NCI-H187 treated with DMSO at 0.1 percent for 48 hours (cell line): Measurements from ENCODE around the gene ADAM30.

Source experiments
- DNase-seq: peaks from one replicate; lab custom pipeline; 2025; lab: John Stamatoyannopoulos, UW

ADAM30 gene

DNA sequence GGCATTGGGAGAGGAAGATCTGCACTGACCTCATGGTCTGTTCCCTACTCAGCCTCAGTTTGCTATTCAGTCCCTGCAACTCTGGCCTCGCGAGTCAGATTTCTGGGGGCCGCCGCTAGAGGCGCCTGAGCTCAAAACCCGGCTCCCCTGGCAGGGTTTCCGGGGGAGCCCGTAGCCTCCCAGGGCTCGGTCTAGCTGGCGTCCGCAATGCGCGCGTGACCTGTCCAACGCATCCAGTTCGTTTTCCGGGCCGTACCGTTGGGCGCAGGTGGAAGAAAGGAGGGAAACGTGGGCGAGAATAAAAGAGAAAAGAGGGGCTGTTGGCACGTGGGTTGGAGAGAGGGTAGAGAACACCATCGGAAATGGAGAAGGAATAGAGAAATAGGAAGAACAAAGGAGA is at the start of gene ADAM30:
ADAM30 (minus strand) TSS at position 213 of the 400 bp plus-strand sequence; CDS start at position 34, 179 bp downstream.
- DNase-seq = no peak

DNA sequence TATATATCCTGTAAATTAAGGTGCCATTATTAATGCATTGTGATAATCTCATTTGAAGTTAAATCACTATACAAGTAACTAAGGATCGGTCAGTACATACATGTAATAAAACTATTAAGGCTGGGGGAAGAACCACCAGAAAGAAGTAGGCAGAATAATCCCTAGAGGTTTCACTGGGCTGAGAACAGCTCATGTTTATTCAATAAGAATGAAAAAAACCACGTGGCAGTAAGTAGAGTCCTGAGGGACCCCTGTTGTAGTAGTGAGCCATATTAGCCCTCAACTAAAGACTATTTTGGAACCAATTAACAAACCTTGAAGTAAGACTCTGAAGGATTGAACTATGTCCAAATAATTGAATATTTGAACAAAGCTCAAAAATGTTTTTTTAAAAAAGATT is 46.9 kb upstream of the ADAM30 start:
- DNase-seq = no peak

DNA sequence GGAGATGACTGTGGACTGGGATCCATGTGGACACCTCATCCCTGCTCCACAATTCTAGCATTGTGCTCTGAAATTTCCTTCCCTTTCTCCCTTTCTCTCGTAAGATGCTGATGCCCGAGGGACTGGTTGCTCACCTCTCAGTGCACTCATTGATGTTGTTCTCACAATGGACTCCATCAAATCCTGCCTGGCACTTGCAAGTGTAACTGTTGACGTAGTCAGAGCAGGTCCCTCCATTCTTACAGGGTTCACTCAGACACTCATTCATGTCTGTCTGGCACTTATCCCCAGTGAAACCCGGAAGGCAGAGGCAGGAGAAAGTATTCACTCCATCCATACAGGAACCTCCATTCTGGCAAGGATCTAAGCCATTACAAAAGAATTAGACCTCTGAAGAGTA is 45.1 kb upstream of the ADAM30 start:
- no peak for DNase-seq

DNA sequence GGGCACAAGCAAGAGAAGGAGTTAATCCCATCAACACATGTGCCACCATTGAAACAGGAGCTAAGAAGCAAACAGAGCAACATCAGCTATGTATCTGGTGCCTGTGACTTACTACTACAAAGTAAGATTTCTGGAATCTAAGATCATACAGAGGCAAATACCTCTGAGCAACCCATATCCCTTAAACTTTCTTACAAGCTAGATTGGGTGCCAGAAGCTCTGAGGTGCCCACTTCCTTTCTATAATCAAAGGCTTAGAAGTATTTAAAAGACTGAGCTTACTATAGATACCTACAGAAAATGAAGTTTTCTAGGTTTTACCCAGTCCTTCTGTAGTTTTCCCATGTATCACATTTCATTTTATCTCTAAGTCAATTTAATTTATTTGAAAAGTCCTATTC is 44.4 kb upstream of the ADAM30 start:
- DNase-seq = no peak

DNA sequence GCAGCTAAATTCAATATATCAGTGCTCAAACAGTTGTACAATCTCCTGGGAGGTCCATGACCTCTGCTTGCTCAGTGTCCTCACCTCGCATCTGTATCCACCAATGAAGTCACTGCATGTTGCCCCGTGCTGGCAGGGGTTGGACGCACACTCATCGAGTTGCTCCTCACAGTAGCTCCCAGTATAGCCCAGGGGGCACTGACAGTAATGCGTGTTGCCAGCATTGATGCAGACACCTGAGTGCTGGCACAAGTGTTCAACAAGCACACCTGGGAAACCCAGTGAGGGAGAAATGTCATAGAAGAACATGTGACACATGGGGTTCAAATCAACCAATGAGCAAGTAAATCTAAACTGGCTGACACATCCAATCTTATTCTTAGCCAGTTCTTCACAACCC is 40.9 kb upstream of the ADAM30 start:
- DNase-seq = no peak

DNA sequence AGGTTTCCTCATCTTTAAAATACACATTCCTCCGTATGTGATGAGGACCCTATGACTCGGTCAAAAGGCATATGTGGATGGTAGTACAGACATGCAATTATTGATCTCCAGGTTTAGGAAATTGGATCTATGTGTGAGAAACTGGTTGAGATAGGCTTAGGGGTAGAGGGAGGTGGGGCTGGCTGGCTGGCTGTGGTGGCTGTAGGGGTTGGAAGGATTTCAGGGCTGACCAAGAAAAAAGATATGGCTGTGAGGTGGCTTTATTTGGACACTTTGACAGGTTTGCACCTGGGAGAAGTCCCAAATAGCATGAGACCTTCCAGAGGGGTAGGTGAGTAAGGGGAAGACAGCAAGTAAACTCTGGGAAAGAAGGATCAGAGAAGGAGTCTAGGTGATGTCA is 39.6 kb upstream of the ADAM30 start:
- DNase-seq = no peak

DNA sequence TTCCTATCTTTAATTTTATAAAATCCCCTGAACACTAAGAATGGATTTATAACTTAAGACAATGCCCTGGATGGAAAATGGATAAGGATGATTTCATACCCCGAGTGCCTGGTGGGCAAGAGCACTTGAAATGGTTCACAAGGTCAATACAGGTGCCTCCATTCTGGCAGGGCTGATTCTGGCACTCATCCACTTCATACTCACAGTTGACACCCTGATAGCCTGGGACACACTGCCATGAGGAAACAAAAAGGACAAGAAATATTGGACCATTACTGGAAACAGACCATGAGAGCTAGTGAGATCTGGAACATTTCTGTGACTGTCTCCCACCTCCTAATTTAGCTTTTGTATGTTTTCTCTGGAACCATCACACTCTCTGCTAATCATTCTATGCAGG is 39.1 kb upstream of the ADAM30 start:
- DNase-seq = no peak

DNA sequence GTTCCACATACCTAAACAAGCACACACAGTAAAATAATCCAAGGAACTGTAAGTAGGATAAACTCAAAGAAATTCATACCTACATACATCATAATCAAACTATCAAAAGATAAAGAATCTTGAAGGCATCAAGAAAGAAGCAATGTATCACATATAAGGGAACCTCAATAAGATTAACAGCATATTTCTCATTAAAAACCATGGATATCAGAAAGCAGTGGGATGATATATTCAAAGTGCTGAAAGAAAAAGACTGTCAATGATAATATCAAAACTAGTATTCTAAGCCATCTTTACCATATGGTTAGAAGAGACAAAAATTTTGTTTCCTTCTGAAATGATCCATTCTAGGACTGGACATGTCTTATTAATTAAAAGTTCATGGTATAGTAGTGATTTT is 37.1 kb upstream of the ADAM30 start:
- no peak for DNase-seq

DNA sequence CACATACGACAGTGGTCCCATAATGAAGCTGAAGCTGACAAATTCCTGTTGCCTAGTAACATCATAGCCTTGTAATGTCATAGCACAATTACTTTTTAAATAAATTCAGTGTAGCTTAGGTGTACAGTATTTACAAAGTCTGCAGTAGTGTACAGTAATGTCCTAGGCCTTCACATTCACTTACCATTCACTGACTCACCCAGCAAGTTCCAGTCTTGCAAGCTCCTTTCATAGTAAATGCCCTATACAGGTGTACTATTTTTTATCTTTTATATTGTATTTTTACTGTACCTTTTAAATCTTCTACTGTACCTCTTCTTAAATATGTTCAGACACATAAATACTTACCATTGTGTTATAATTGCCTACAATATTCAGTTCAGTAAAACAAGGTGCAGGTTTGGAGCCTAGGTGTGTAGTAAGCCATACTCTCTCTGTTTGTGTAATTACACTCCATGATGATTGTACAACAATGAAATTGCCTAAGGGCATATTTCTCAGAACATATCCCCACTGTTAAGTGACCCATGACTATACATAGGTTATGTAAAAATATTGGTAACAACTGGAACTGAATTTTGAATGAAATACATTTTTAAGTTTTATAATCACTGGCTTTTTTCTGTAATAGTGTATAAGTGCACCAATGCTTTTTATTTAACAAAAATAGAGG is 33.5 kb upstream of the ADAM30 start:
- DNase-seq = no peak

DNA sequence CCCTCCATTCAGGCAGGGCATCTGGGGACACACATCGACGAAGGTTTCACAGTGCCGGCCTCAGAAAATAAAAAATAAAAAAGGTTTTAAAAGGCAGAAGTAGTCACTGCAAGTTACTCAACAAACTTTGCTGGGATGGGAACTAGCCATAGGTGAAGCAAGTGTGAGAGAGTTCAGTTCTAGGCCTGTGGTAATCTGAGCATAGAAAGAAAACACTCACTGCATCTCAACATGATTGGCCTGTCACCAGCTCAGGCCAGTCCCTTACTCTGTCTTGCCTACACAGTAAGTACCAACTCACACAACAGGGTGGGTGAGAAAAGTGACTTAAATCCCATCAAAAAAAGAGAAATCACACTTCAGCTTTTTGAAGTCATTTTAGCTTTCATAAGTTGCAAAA is 30.2 kb upstream of the ADAM30 start:
- DNase-seq = no peak

DNA sequence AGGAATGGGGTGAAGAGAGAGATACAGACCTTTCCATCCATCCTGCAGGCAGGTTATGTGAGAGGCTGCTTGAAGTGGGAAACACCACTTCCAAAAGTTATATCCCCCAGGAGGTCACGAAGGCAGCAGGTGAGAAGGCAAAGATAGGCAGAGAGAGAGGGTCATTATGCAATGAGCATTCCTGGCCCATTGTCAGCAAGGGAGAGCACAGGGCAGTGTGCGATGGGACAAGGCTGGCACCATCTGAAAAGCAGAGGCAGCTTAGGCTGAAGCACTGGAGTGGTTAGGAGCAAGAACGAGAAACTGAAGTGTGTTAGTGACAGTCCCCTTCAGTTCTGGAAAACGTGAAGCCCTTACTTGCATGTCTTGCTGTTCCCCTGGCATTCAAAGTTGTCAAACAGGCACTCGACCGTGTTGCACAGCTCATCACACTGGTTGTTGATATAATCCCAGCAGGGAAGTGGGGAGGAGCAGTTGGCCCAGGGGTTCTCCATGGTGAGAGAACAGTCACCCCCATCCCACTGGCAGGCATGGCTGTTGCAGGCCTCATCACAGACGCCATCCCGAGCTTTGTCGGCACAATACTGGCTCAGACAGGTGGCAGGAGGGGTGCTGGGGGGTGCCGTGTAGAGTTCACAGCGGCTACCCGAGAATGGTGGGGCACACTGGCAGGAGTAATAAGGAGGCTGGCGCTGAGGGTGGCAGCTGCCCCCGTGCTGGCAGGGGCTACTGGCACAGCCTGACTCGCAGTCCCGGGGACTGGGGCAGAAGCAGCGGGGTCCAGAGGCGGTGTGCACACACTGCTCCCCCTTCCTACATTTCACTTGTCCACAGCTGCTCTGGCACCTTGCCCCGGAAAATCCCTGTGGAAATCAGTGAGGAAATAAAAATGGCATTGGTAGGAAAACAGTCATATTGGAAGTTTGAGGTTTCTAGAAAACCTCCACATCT is 28.9 kb upstream of the ADAM30 start:
- no peak for DNase-seq

DNA sequence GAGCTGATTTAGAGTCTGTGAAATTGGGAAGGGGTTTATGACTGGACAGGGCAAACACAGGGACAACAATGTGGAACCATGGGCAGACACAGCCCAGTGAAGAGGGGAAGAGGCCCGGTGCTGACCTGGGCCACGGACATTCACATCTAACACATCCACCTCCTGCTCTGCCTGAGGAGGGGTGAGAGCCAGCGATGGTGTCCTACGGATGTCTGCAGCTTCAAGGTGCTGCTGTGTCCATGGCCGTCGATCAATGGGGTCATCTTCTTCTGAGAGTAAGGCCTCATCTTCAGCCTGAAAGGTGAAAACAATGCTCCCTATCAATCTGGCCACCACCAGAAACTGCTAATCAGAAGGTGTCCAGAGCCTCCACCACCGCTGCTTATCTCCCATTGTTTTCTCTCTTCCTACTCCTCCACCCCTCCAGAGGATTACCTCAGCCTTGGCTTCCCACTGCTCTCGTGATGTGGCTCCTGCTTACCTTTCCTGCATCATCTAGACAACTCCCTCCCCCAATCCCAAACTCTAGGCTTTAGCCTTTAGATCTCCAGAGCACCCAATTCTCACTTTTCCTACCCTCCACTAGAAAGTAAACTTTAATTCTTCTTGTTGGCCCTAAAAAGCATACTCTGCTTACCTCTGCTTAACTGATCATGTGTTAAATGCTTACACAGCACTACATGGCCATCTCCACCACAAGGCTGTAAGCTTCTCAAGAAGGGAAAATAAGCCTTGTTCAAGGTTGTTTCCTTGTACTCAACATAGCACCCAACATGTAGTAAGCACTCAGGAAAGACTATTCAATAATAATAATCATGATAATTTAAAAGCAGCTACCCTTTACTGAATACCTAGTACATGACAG is 24.0 kb upstream of the ADAM30 start:
- no peak for DNase-seq

DNA sequence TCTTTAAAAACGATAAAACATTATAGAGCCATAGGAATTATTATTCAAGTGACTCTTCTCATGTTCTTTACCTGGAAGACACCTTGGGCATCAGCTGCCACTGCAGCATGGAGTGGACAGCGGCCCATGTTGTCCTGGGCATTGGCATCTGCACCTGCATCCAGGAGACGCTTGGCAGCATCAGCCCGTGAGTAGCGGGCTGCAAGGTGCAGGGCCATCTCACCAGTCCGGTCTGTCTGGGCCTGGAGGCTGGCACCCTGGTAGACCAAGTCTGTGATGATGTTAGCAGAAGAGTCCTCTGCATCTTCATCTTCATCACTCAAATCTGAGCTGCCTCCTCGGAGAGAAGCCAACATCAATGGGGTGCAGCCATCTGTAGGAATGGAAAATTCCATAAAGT is 22.9 kb upstream of the ADAM30 start:
- no peak for DNase-seq

DNA sequence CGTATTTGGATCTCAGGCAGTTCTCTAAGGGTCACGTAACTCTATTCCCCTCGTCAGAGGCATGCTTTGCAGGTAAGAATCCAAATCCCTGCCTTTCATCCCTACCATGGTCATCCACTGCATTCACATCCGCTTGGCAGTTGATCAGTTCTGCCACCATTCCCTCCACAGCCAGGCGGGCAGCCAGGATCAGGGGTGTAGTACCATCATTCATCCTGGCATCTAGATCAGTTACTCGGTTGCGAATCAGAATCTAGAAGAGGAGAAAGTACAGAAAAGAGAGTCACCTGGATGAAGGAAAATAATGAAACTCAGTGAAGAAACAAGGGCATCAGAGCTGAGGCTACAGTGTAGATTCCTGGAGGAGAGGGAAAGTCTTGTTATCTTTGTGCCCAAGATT is 22.0 kb upstream of the ADAM30 start:
- DNase-seq = no peak

DNA sequence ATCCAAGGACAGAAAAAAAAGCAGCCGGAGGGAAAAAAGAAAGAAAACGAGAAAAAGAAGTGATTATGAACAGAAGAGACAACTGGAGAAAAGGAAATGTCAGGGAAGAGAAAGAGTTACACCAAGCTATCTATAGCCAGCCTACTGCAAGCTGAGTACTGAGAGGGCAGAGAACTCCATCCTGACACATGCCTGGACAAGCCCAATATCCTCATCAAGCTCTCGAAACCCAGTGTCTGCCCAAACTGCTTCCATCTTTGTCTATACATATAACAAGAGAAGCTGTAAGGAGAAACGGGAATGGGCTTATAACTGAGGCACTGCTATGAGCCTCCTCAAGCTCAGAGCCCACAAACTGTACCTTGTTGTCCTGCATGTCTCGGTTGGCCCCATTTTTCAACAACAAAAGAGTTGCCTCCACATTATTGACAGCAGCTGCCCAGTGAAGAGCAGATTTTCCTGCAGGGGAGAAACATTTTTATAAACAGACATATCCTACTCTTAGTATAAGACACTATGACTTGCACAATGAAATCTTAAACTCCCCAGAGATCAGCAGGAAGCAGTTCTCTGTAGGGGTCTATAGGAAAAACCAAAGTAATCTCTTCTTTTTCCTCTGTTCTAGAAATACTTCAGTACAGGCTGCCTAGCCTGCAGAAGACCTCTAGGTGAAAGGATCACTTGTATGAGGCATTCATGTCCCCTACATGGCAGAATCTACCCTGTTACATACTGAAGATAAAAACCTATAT is 21.2 kb upstream of the ADAM30 start:
- no peak for DNase-seq

DNA sequence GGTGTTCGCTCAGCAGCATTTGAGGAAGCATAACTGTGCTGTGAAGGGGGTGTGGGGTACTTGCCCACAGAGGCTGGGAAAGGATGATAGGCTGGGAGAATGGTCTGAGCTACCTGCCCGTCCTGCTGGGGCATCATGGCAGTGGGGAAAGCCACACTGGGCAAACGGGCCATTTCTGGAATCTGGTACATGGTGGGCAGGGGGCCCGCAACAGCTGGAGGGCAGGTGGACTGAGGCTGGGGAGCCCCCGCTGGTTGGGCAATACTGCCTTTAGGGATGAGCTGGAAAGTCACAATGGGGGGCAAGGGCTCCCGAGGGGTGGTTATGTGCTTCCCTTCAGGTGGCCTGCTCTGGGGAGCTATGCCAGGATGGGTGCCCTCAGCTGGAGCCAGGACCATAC is 19.2 kb upstream of the ADAM30 start:
- no peak for DNase-seq

DNA sequence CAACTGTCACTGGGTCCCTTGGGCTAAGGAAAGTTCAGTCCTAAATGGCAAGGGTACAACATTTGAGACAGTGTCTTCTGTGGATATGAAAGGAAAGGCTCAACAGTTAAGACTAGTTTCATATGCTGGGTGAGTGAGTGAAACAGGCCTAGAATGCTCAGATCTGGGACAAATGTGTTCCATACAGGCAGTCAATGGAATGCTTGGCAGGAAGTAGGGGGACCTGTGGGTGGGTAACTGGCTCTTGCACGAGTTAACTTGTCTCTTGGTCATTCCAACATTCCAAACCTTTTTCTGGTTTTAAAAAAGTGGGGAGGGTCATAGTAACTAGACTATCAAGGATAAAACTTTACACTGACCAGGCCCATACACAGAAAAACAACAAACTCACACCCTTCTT is 17.8 kb upstream of the ADAM30 start:
- DNase-seq = no peak

DNA sequence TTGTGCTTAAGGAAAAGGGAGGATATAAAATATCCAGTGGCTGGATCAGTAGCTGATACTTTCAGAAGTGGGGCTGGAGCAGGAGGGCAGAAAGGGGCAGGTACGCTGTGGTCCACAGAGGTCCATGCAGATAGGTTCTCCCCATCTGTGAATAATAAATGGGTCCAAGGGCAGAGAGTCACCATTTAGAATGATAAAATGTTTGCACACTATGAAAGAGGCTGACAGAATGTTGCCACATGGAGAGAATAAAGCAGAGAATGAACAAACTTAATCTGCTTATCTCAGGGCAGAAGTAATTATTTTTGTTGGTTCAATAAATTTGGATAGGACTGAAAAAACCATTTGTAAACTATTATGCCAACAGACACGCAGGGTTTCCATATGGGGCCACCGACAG is 16.6 kb upstream of the ADAM30 start:
- DNase-seq = no peak

DNA sequence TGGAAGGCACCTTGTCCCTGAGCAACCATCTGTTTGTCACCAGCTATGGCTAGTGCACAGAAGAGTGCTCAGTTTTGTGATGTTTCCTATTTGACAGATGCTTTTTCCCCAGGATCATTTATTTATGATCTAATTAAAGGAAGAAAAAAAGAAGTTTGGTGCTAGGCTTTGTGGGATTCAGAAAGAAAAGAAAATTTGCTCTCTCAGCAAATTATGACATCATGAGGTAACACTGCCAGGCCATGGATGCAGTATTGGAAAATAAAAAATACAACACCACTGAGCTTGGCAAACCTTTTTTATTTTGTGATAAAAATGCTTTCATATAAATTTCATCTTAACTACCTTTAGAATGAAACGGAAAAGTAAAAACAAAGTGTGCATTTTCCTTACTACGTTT is 15.5 kb upstream of the ADAM30 start:
- DNase-seq = no peak

DNA sequence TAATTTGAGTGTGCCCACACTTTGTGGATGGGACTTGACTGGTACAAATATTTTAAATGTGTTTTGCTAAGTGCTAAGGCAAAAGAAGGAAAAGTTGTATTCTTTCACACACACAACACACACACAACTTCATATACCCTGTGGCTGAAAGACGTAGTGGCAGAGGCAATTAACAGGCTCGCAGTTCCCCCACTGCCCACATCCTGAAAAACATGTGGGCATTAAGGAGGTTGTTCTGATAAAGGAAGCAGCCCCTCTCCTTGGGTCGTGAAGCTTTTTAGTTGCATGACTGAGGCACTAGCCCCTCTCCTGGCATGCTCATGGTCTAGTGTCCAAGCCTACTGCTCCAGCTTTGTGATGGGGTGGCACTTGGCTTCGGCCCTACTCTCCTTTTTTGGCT is 14.3 kb upstream of the ADAM30 start:
- no peak for DNase-seq

DNA sequence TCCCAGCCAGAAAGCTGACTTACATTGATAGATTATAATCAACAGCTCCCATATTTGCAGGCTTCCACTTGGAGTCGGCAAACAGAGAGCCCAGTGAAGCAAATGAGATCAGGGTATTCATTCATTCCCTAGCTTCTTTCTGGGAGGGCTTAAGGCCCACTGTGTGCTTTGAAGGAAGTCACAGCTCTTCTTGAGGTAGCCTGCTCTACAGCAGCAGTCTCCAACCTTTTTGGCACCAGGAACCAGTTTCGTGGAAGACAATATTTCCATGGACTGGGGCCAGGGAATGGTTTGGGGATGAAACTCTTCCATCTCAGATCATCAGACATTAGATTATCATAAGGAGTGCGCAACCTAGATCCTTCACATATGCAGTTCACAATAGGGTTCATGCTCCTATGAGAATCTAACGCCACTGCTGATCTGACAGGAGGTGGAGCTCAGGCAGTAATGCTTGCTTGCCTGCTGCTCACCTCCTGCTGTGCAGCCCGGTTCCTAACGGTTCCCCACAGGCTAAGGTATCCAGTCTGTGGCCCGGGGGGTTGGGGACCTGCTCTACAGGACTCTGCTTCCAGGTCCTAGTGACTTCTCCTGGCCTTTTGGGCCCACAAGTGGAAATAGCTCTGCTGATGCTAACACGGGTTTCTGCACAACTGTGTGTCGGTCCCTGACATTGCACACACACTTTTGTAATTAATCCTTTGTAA is 13.7 kb upstream of the ADAM30 start:
- DNase-seq = no peak
